Ammon's horn (tissue), 1 donor: ENCODE results near the gene SPAG7.

Experiments used
- DNase-seq: peaks from one replicate; pipeline ENCODE4 v3.0.0-alpha.2; 2016; ENCODE audit warnings: low spot score

SPAG7 gene, protein sequence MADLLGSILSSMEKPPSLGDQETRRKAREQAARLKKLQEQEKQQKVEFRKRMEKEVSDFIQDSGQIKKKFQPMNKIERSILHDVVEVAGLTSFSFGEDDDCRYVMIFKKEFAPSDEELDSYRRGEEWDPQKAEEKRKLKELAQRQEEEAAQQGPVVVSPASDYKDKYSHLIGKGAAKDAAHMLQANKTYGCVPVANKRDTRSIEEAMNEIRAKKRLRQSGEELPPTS

GRCh38 chr17:4967539-4968485 is at the start of gene SPAG7:
SPAG7 (minus strand) TSS chr17:4967817; CDS start chr17:4967804, 13 bp downstream.
- DNase-seq, result peak; percentile 98

GRCh38 chr17:5014357-5014756 is 46.7 kb upstream of the SPAG7 start:
- no peak for DNase-seq

GRCh38 chr17:5011928-5012327 is 44.3 kb upstream of the SPAG7 start:
- no peak for DNase-seq

GRCh38 chr17:5003214-5003867 is 35.7 kb upstream of the SPAG7 start:
- no peak for DNase-seq

GRCh38 chr17:5002121-5002788 is 34.6 kb upstream of the SPAG7 start:
- no peak for DNase-seq

GRCh38 chr17:5000237-5000639 is 32.6 kb upstream of the SPAG7 start:
- DNase-seq, result no peak

DNA sequence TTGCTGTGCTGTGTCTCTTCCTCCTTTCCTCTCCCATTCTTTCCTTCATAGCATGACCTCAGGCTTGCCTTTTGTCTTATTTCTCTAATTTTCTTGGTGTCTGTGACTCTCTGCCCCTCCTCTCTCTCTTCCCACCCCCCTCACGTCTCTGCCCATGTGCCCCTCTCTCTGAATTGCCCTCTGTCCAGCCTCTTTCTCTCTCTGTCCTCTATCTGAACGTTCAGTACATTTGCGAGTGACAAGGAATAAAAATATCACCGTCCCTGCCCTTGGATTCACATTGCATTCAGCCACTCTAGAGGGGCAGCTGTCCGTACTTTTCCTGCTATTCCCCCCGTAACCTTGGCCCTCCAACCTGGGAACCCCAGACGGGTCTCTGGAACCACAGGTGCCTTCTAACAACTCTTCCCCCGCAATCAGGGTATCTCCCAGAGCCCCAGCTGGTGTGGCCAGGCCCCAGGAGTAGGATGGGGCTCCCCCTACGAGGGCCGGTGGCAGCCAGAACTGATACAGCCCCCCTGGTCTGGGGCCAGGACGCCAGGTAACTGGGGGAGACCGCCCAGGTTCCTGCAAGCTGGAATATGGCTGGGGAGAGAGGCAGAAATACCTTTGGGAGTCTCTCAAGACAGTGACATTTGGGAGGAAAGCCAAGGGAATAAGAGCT is 31.9 kb upstream of the SPAG7 start:
- no peak for DNase-seq

DNA sequence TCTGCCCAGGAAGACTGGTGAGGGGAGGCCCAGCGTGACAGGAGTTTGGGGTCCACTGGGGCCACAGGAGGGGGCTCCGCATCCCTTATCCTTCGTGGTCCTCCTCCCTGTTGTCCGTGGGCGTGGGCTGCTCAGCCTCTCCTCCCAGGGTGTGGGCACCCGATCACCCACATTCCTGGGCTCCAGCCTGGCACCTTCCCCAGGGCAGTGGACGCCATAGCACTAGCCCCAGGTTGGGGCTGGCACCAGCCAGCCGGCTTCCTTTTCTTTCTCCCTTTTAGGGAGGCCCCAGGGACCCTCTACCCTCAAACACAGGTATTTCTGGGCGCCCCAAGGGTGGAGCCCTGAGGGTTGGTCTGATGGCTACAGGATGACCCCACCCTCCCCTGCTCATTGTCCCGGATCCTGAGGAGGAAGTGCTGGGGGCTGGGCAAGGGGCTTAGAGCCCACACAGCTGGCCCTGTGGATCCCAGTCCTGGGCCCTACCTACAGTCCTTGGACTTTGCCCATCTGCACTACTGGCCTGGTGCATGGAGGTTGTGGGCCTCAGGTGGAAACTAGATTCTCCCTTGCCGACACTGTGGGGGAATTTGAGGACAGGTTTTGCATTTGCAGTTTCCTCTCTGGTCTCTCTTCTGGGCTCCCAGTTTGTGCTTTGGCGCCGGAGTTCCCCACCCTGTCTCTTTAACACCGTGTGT is 31.3 kb upstream of the SPAG7 start:
- no peak for DNase-seq

GRCh38 chr17:4998027-4998731 is 30.6 kb upstream of the SPAG7 start:
- DNase-seq, result no peak

GRCh38 chr17:4997302-4998026 is 29.8 kb upstream of the SPAG7 start, which contains the start of the genes INCA1 and KIF1C:
INCA1 (minus strand) TSS chr17:4997522; CDS start chr17:4994437, 3,085 bp downstream.
KIF1C (plus strand) TSS chr17:4997950; CDS start chr17:5000247, 2,297 bp downstream.
- peak; percentile 96 for DNase-seq

DNA sequence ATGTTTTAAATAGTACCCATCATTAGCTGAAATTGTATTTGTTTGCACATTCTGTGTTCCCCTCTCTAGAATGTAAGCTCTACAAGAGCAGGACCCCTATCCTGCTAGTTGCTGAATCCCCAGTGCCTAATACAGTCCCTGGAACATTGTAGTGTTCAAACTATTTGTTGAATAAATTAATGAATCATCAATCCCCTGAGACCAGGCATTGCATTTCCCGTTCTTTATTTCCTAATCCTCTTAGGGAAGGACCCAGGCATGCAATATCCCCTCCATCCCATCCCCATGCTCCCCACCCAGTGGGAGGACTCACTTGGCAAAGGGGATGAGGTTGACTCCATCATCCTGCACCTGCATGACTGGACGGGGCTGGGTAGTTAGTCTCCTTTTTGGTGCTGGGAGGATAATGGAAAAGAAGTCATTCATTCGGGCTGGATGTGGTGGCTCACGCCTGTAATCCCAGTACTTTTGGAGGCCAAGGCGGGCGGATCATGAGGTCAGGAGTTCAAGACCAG is 26.5 kb upstream of the SPAG7 start:
- no peak for DNase-seq

DNA sequence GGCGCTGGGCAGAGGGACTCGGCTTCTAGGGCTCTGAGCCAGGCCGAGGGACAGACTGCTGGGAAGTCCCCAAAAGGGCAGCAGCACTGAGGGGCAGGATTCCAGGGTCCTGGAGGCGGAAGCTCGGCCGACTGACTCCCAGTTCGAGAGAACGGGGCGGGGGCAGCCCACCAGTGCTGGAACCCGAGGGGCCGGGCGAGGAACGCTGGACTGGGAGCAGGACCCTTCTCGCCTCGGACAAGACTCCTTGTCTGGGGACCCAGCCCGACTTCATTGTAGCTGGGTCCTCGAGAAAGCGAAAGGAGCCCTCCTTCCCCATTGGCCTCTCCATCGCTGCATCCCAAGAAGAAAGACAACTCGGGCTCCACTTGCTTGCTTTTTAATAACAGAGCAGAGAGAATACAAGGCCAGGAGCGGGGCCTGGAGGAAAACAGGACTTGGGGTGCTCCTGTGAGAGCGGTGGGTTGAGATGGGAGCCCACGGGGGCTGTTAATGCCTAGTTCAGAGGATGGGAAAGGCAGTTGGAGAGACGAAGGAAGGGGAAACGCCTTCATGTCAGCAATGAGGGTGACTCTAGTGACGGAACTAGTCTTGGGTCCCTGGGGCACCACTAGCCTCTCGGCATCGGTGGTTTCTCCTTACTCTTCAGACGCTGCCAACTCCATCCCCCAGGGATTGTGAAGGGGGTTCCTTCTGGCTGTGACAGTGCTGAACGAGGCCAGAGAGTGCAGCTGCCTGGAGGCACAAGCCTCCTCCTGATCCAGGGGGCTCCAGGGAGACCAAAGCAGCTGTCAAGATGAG is 20.4 kb upstream of the SPAG7 start:
- no peak for DNase-seq

- peak; percentile 93 for DNase-seq
These were observed 19.5 kb upstream of the SPAG7 start, which contains the start of gene CAMTA2 for GRCh38 chr17:4986951-4987766. CAMTA2 (minus strand) TSS chr17:4987675; CDS start chr17:4986222, 1,453 bp downstream.

DNA sequence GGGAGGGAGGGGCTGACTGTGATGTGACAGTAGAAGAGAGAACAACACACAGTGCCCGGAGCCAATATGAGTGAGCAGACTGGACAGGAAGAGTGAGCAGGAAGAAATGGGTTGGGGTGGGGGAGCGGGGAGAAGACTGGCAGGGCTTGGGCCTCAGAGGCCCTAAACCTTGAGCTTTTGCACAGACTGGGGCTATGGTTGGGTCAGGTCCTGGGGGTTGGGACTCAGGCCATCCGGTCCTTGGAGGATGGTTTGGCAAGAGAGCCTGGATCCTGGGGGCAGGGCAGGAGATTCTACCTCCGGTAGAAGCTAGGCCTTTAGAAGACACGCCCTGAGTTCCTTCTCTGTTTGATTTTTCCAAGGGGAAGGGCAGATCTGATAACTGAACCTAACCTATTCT is 18.8 kb upstream of the SPAG7 start:
- DNase-seq, result no peak

- no peak for DNase-seq
These were observed 14.7 kb upstream of the SPAG7 start for GRCh38 chr17:4982305-4982704.

- peak; percentile 51 for DNase-seq
These were observed 13.1 kb upstream of the SPAG7 start for GRCh38 chr17:4980644-4981216.

GRCh38 chr17:4978726-4979125 is 11.1 kb upstream of the SPAG7 start:
- DNase-seq, result peak; percentile 53
